Endothelial cell of umbilical vein (primary cell): ENCODE measurements around the gene HDAC4.

Source experiments
- POLR2A ChIP-seq: IDR thresholded peaks from 2 replicates; pipeline ENCODE4 v1.6.1; 2012; ENCODE audit warnings: low read depth, mild to moderate bottlenecking, control low read depth, low read length
- POLR2AphosphoS5 ChIP-seq: IDR thresholded peaks from 2 replicates; pipeline ENCODE4 v1.6.1; 2012; ENCODE audit warnings: low read depth, mild to moderate bottlenecking, control low read depth, low read length, moderate library complexity; ENCODE audit not compliant: insufficient read depth

DNA sequence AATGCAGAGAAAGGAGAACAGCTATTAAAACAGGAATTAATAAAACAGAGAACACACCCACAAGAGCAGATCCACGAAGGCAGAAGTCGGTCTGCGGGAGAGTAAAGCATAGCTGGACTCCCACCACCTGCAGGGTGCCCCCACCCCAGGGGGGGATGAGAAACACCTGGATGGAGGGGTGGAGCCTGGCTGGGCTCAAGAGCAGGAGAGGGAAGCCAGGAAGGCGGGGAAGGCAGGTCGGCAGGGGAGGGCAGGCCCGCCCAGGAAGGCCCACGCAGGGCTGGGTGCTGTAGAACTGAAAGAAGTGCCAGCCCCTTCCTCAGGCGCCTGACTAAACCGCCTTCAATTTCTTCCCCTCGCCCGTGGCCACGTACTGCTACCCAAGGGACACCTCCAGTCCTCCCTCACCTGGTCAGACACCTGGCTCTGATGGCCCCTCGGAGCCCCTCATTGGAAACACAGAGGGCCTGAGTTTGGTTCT is 175.4 kb downstream of the HDAC4 start:
- TF ChIP-seq POLR2A (no peak), POLR2AphosphoS5 (no peak)
